ENCODE measurements around the gene KIAA1549. TPM values are rescaled to one million over a fixed set of nuclear protein-coding genes. Genes with fewer than 3 reads are reported as not detected.

The KIAA1549 gene
- total RNA-seq, 1 experiment from 2014 or later = 18.7 TPM

- Mint-ChIP-seq H3K36me3 (peaks cover 41% of the 10 kb centered on the region), H3K27me3 (ENCODE audit: low read depth) (no peaks in the 10 kb centered on the region), H3K27ac (no peak overlapping the region), H3K9me3 (peaks cover 13% of the 10 kb centered on the region), H3K4me1 (peaks cover 37% of the 10 kb centered on the region), H3K4me3 (no peak overlapping the region)
- DNase-seq (ENCODE audit: low spot score) (no peak), ATAC-seq (no peak)
- CTCF ChIA-PET = no interaction called here
- POLR2A ChIA-PET = no interaction called here
- peak; percentile 69; the same call in 1 of the 2 replicates for TF ChIP-seq GTF2I (CRISPR knock-in tag; conservative IDR thresholded peaks at IDR 0.05)
- no peak for TF ChIP-seq CREB1 (CRISPR knock-in tag; IDR thresholded peaks at IDR 0.05)
Measured at GRCh38 chr7:138849701-138850100, 131.5 kb downstream of the KIAA1549 start.

DNA sequence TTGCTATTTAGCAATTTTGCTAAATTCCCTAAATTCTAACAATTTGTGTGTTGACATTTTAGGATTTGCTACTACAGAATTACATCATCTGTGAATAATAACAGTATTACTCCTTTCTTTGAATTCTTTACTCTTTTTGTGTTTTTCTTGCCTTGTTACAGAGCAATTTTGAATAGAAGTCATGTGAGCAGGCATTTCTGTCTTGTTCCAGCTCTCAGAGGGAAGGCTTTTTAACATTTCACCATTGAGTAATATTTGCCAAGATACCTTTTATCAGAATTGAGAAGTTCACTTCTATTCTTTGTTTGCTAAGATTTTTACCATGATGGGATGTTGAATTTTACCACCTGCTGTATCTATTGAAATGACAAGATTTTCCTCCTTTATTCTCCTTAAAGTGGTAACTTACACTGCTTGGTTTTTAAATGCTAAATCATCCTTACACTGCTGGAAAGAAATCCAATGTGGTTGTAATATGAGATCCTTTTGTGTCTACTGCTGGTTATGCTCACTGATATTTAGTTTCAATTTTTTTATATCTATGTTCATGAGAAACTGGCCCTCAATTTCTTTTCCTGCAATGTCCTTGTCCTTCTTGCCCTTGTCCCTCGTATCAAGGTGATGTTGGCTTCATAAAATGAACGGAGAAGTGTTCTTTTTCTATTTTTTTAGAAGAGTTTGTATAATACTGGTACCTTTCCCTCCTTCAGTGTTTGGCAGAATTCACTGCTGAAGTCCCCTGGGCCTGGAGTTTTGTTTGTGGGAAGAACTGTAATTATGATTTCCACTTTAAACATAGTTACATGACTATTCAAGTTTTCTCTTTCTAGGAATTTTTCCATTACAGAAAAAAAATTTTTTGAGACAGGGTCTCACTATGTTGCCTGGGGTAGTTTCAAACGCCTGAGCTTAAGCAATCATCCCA, 132.9 kb downstream of the KIAA1549 start:
- H3K27me3 Mint-ChIP-seq (ENCODE audit: low read depth) = no peaks in the 10 kb centered on the region
- DNase-seq (ENCODE audit: low spot score) (no peak), ATAC-seq (no peak)
- TF ChIP-seq, protein P1, sequence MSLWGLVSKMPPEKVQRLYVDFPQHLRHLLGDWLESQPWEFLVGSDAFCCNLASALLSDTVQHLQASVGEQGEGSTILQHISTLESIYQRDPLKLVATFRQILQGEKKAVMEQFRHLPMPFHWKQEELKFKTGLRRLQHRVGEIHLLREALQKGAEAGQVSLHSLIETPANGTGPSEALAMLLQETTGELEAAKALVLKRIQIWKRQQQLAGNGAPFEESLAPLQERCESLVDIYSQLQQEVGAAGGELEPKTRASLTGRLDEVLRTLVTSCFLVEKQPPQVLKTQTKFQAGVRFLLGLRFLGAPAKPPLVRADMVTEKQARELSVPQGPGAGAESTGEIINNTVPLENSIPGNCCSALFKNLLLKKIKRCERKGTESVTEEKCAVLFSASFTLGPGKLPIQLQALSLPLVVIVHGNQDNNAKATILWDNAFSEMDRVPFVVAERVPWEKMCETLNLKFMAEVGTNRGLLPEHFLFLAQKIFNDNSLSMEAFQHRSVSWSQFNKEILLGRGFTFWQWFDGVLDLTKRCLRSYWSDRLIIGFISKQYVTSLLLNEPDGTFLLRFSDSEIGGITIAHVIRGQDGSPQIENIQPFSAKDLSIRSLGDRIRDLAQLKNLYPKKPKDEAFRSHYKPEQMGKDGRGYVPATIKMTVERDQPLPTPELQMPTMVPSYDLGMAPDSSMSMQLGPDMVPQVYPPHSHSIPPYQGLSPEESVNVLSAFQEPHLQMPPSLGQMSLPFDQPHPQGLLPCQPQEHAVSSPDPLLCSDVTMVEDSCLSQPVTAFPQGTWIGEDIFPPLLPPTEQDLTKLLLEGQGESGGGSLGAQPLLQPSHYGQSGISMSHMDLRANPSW (CRISPR knock-in tag; conservative IDR thresholded peaks at IDR 0.05; ENCODE audit: low read depth) = no peak
- TF ChIP-seq PREB (CRISPR knock-in tag; IDR thresholded peaks at IDR 0.05; ENCODE audit: borderline replicate concordance) = no peak
- no peak for TF ChIP-seq MAX (CRISPR knock-in tag; IDR thresholded peaks at IDR 0.05)
- TF ChIP-seq JUN (CRISPR knock-in tag; IDR thresholded peaks at IDR 0.05) = no peak
- TF ChIP-seq ATF2 (CRISPR knock-in tag; IDR thresholded peaks at IDR 0.05; ENCODE audit: borderline replicate concordance, low read depth) = no peak
- TF ChIP-seq ESRRA (CRISPR knock-in tag; IDR thresholded peaks at IDR 0.05; ENCODE audit: borderline replicate concordance) = no peak
- TF ChIP-seq, protein P2, sequence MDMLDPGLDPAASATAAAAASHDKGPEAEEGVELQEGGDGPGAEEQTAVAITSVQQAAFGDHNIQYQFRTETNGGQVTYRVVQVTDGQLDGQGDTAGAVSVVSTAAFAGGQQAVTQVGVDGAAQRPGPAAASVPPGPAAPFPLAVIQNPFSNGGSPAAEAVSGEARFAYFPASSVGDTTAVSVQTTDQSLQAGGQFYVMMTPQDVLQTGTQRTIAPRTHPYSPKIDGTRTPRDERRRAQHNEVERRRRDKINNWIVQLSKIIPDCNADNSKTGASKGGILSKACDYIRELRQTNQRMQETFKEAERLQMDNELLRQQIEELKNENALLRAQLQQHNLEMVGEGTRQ (CRISPR knock-in tag; IDR thresholded peaks at IDR 0.05) = no peak
- no peak for TF ChIP-seq ATF6 (CRISPR knock-in tag; IDR thresholded peaks at IDR 0.05)
- TF ChIP-seq, protein P3, sequence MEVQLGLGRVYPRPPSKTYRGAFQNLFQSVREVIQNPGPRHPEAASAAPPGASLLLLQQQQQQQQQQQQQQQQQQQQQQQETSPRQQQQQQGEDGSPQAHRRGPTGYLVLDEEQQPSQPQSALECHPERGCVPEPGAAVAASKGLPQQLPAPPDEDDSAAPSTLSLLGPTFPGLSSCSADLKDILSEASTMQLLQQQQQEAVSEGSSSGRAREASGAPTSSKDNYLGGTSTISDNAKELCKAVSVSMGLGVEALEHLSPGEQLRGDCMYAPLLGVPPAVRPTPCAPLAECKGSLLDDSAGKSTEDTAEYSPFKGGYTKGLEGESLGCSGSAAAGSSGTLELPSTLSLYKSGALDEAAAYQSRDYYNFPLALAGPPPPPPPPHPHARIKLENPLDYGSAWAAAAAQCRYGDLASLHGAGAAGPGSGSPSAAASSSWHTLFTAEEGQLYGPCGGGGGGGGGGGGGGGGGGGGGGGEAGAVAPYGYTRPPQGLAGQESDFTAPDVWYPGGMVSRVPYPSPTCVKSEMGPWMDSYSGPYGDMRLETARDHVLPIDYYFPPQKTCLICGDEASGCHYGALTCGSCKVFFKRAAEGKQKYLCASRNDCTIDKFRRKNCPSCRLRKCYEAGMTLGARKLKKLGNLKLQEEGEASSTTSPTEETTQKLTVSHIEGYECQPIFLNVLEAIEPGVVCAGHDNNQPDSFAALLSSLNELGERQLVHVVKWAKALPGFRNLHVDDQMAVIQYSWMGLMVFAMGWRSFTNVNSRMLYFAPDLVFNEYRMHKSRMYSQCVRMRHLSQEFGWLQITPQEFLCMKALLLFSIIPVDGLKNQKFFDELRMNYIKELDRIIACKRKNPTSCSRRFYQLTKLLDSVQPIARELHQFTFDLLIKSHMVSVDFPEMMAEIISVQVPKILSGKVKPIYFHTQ (CRISPR knock-in tag; IDR thresholded peaks at IDR 0.05) = no peak
- no peak for TF ChIP-seq JAZF1 (CRISPR knock-in tag; IDR thresholded peaks at IDR 0.05)
- no peak for TF ChIP-seq FOXP1 (CRISPR knock-in tag; IDR thresholded peaks at IDR 0.05; ENCODE audit: borderline replicate concordance)
- TF ChIP-seq HMGA2 (CRISPR knock-in tag; IDR thresholded peaks at IDR 0.05) = no peak
- no peak for TF ChIP-seq ZSCAN18 (CRISPR knock-in tag; IDR thresholded peaks at IDR 0.05)
- TF ChIP-seq SMAD4 (CRISPR knock-in tag; IDR thresholded peaks at IDR 0.05) = no peak
- TF ChIP-seq TEAD1 (CRISPR knock-in tag; IDR thresholded peaks at IDR 0.05) = no peak
- TF ChIP-seq ATF1 (CRISPR knock-in tag; IDR thresholded peaks at IDR 0.05) = no peak
- peaks cover 46% of the 10 kb centered on the region for H3K36me3 Mint-ChIP-seq
- H3K4me1 Mint-ChIP-seq = peaks cover 26% of the 10 kb centered on the region
- no peak overlapping the region for H3K27ac Mint-ChIP-seq
- ChIA-PET CTCF (no interaction called here), POLR2A (no interaction called here)
- H3K9me3 Mint-ChIP-seq = peaks cover 13% of the 10 kb centered on the region
- no peak overlapping the region for H3K4me3 Mint-ChIP-seq

Data from WTC11 (cell line).